ENCODE data around the gene GALNT9. TPM values are rescaled to one million over a fixed set of nuclear protein-coding genes. Genes with fewer than 3 reads are reported as not detected.

The GALNT9 gene
- total and polyA plus RNA-seq, 2 donors (not counting 1 experiment from before 2014, with no cell fraction given): 0.71 to 2.4 TPM

DNA sequence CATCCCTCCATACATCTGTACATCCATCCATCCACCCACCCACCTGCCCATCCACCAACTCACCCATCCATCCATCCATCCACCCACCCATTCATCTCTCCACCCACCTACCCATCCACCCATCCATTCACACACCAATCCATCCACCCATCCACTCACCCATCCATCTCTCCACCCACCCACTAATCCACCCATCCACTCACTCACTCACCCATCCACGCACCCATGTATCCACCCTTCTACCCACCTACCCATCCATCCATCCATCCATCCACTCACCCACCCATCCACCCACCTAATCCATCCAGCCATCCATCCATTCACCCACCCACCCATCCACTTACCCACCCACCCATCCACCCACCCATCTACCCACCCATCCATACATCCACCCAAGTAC is 16.2 kb downstream of the GALNT9 start:
- DNase-seq (no peak), ATAC-seq (ENCODE audit: low read depth) (no peak)
- Histone ChIP-seq H3K9me3 (ENCODE audit: control extremely low read depth in 1 of 3, control insufficient read depth in 2 of 3, insufficient read depth in 1 of 3, low read length in 2 of 3) (peaks cover 0 to 46% (median 10%) of the 10 kb centered on the region in 3 donors), H3K27me3 (replicated peaks in 1 of 4; ENCODE audit: control extremely low read depth in 1 of 4, control insufficient read depth in 3 of 4, insufficient read depth in 4 of 4, low read length in 3 of 4) (no peaks in the 10 kb centered on the region), H3K79me2 (ENCODE audit: control insufficient read depth, insufficient read depth, low read length) (no peaks in the 10 kb centered on the region), H3K4me1 (ENCODE audit: control insufficient read depth in 2 of 2, insufficient read depth in 2 of 2, low read length in 2 of 2) (no peaks in the 10 kb centered on the region), H3K9ac (ENCODE audit: low read length) (no peak overlapping the region), H3K36me3 (replicated peaks in 1 of 2; ENCODE audit: control extremely low read depth in 1 of 2, control insufficient read depth in 1 of 2, extremely low read depth in 1 of 2, insufficient read depth in 2 of 2, low read length in 1 of 2) (no peaks in the 10 kb centered on the region), H3K4me2 (replicated peaks; ENCODE audit: low read depth, low read length, poor library complexity, severe bottlenecking) (no peak overlapping the region), H4K20me1 (ENCODE audit: control insufficient read depth, insufficient read depth, low read length, poor library complexity, severe bottlenecking) (no peaks in the 10 kb centered on the region), H3K27ac (ENCODE audit: low read length in 2 of 2) (no peak overlapping the region), H3K4me3 (ENCODE audit: control extremely low read depth in 1 of 5, extremely low read depth in 1 of 5, insufficient read depth in 1 of 5, low read depth in 2 of 5, low read length in 4 of 5) (no peak overlapping the region), H2AFZ (ENCODE audit: insufficient read depth, low read depth, low read length, poor library complexity, severe bottlenecking) (no peak overlapping the region)
- no peak for TF ChIP-seq EZH2 (IDR thresholded peaks at IDR 0.05; ENCODE audit: borderline replicate concordance, insufficient read depth, low read depth, low read length, poor library complexity, severe bottlenecking)
- TF ChIP-seq, protein P1, sequence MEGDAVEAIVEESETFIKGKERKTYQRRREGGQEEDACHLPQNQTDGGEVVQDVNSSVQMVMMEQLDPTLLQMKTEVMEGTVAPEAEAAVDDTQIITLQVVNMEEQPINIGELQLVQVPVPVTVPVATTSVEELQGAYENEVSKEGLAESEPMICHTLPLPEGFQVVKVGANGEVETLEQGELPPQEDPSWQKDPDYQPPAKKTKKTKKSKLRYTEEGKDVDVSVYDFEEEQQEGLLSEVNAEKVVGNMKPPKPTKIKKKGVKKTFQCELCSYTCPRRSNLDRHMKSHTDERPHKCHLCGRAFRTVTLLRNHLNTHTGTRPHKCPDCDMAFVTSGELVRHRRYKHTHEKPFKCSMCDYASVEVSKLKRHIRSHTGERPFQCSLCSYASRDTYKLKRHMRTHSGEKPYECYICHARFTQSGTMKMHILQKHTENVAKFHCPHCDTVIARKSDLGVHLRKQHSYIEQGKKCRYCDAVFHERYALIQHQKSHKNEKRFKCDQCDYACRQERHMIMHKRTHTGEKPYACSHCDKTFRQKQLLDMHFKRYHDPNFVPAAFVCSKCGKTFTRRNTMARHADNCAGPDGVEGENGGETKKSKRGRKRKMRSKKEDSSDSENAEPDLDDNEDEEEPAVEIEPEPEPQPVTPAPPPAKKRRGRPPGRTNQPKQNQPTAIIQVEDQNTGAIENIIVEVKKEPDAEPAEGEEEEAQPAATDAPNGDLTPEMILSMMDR (IDR thresholded peaks at IDR 0.05): no peak
- 100% methylated on average over 1 of the region's 1 CpG for WGBS (ENCODE audit: insufficient coverage)
- POLR2A ChIA-PET: no interaction called here
- no peak overlapping the region for H3K4me3 Mint-ChIP-seq
- no peaks in the 10 kb centered on the region for H3K4me1 Mint-ChIP-seq
- CTCF ChIA-PET: no interaction called here
- peaks cover 9% of the 10 kb centered on the region for H3K27me3 Mint-ChIP-seq
- H3K27ac Mint-ChIP-seq: no peak overlapping the region
- H3K9me3 Mint-ChIP-seq (ENCODE audit: insufficient read depth): peaks cover 12% of the 10 kb centered on the region
- intact Hi-C loops (cut with micrococcal nuclease): no loop called here

GRCh38 chr12:132312516-132312915 is 16.9 kb downstream of the GALNT9 start:
- peaks cover 12% of the 10 kb centered on the region for H3K9me3 Mint-ChIP-seq (ENCODE audit: insufficient read depth)
- H3K4me1 Mint-ChIP-seq: no peaks in the 10 kb centered on the region

More at GRCh38 chr12:132312516-132312915, 16.9 kb downstream of the GALNT9 start:
- Histone ChIP-seq H3K4me1 (ENCODE audit: control insufficient read depth in 2 of 2, insufficient read depth in 2 of 2, low read length in 2 of 2) (no peaks in the 10 kb centered on the region), H3K9ac (ENCODE audit: low read length) (no peak overlapping the region), H3K4me3 (ENCODE audit: control extremely low read depth in 1 of 5, extremely low read depth in 1 of 5, insufficient read depth in 1 of 5, low read depth in 2 of 5, low read length in 4 of 5) (no peak overlapping the region), H3K79me2 (ENCODE audit: control insufficient read depth, insufficient read depth, low read length) (no peaks in the 10 kb centered on the region), H2AFZ (ENCODE audit: insufficient read depth, low read depth, low read length, poor library complexity, severe bottlenecking) (no peak overlapping the region), H3K27me3 (replicated peaks in 1 of 4; ENCODE audit: control extremely low read depth in 1 of 4, control insufficient read depth in 3 of 4, insufficient read depth in 4 of 4, low read length in 3 of 4) (no peaks in the 10 kb centered on the region), H3K36me3 (replicated peaks in 1 of 2; ENCODE audit: control extremely low read depth in 1 of 2, control insufficient read depth in 1 of 2, extremely low read depth in 1 of 2, insufficient read depth in 2 of 2, low read length in 1 of 2) (no peaks in the 10 kb centered on the region), H3K9me3 (ENCODE audit: control extremely low read depth in 1 of 3, control insufficient read depth in 2 of 3, insufficient read depth in 1 of 3, low read length in 2 of 3) (peaks cover 0 to 48% (median 10%) of the 10 kb centered on the region in 3 donors), H4K20me1 (ENCODE audit: control insufficient read depth, insufficient read depth, low read length, poor library complexity, severe bottlenecking) (no peaks in the 10 kb centered on the region), H3K4me2 (replicated peaks; ENCODE audit: low read depth, low read length, poor library complexity, severe bottlenecking) (no peak overlapping the region), H3K27ac (ENCODE audit: low read length in 2 of 2) (no peak overlapping the region)
- WGBS (ENCODE audit: insufficient coverage): 89% methylated on average over 6 of the region's 6 CpGs
- TF ChIP-seq EZH2 (IDR thresholded peaks at IDR 0.05; ENCODE audit: borderline replicate concordance, insufficient read depth, low read depth, low read length, poor library complexity, severe bottlenecking): no peak
- TF ChIP-seq, protein P1 (IDR thresholded peaks at IDR 0.05): no peak
- no peak for DNase-seq
- ATAC-seq (ENCODE audit: low read depth): no peak
- intact Hi-C loops (cut with micrococcal nuclease): no loop called here
- Mint-ChIP-seq H3K4me3 (no peak overlapping the region), H3K27me3 (peaks cover 9% of the 10 kb centered on the region), H3K27ac (no peak overlapping the region)
- ChIA-PET CTCF (no interaction called here), POLR2A (no interaction called here)

All from B cell (primary cell).